ENCODE data around the gene DMC1. TPM values are rescaled to one million over a fixed set of nuclear protein-coding genes. Genes with fewer than 3 reads are reported as not detected.
A peak's percentile ranks its signal among the peaks of the same experiment; 100 is the strongest.
"Not testable (repeated sequence)": the region's sequence is repeated elsewhere in the genome, so short reads cannot be mapped to it uniquely, and the experiment has no call there.

DMC1 gene
- total RNA-seq, result under 1 TPM in 4 of 5 donors, not detected in 1; 0.55 to 0.78 (median 0.68) TPM
- 0.87 TPM for total RNA-seq (2013)
- total RNA-seq, result 0.05 to 7.9 (median 0.37) reads per million in 29 experiments

- Histone ChIP-seq H3K27me3 (replicated peaks in 1 of 2; ENCODE audit: control insufficient read depth in 2 of 2, extremely low read depth in 1 of 2, insufficient read depth in 2 of 2, low read length in 1 of 2) (no peaks in the 10 kb centered on the region), H3K36me3 (ENCODE audit: control insufficient read depth in 2 of 2, extremely low read depth in 1 of 2, insufficient read depth in 1 of 2, low read length in 1 of 2) (no peaks in the 10 kb centered on the region), H3K4me1 (ENCODE audit: control insufficient read depth in 1 of 2, extremely low read depth in 1 of 2, insufficient read depth in 2 of 2, low read length in 2 of 2) (peaks cover 9 to 19% of the 10 kb centered on the region in 2 experiments), H3K27ac (ENCODE audit: low read length) (peak within 1 kb of the TSS; percentile 70), H3K9me3 (no peaks in the 10 kb centered on the region), H3K4me3 (ENCODE audit: control insufficient read depth in 1 of 2, extremely low read depth in 1 of 2, low read length in 1 of 2) (peak within 1 kb of the TSS; percentile 69 to 89)
- POLR2A ChIA-PET, result interaction anchor here (0.5 to 0.6 kb wide), 3 partner anchors 174 to 300 kb away, joined by 4 to 5 read pairs (median 4); no protein-coding TSS in a partner anchor
- ATAC-seq (replicated peaks in 1 of 4), result peak; percentile 88 to 94 (median 90)
- H3K36me3 Mint-ChIP-seq, result no peaks in the 10 kb centered on the region
- H3K4me1 Mint-ChIP-seq, result peaks cover 12 to 18% (median 15%) of the 10 kb centered on the region in 3 donors
- H3K27me3 Mint-ChIP-seq, result no peaks in the 10 kb centered on the region
- 0% methylated on average over 46 of the region's 64 CpGs for WGBS (ENCODE audit: insufficient coverage)
- CTCF ChIA-PET, result interaction anchor here in 1 of 2 donors (0.5 to 1.2 kb wide), 4 partner anchors 112 to 1380 kb away, joined by 3 to 5 read pairs (median 4); partner anchors contain the start of gene TOMM22
- DNase-seq, result peak; percentile 87 to 99 (median 96)
- no peaks in the 10 kb centered on the region for H3K9me3 Mint-ChIP-seq
- H3K4me3 Mint-ChIP-seq, result peak within 1 kb of the TSS; percentile 84 to 89 (median 88)
- H3K27ac Mint-ChIP-seq, result peak within 1 kb of the TSS; percentile 66 to 82
Measured at GRCh38 chr22:38569972-38570778, at the start of gene DMC1. TSS of gene DMC1 (minus strand) at chr22:38570183. CDS start at chr22:38568256, 1,927 bp downstream.

- H3K4me3 ChIP-seq (ENCODE audit: control insufficient read depth in 1 of 2, extremely low read depth in 1 of 2, low read length in 1 of 2), result no peak overlapping the region
- DNase-seq (no peak), ATAC-seq (replicated peaks in 1 of 4) (no peak)
- Mint-ChIP-seq H3K27me3 (peaks cover 13 to 23% of the 10 kb centered on the region in 2 donors), H3K27ac (no peak overlapping the region), H3K36me3 (peaks cover 4% of the 10 kb centered on the region), H3K4me3 (no peak overlapping the region), H3K4me1 (no peaks in the 10 kb centered on the region), H3K9me3 (peaks cover 0 to 12% (median 7%) of the 10 kb centered on the region in 3 donors)
- ChIA-PET POLR2A (interaction anchor here in 1 of 2 donors (0.6 kb wide), 1 partner anchor 52 kb away, joined by 7 read pairs; no protein-coding TSS in a partner anchor), CTCF (interaction anchor here in 1 of 2 donors (0.6 kb wide), 1 partner anchor 150 kb away, joined by 4 read pairs; no protein-coding TSS in a partner anchor)
- H3K9me3 ChIP-seq, result peaks cover 3% of the 10 kb centered on the region
- no peaks in the 10 kb centered on the region for H3K4me1 ChIP-seq (ENCODE audit: control insufficient read depth in 1 of 2, extremely low read depth in 1 of 2, insufficient read depth in 2 of 2, low read length in 2 of 2)
- H3K27me3 ChIP-seq (replicated peaks in 1 of 2; ENCODE audit: control insufficient read depth in 2 of 2, extremely low read depth in 1 of 2, insufficient read depth in 2 of 2, low read length in 1 of 2), result peaks cover 0 to 33% of the 10 kb centered on the region in 2 experiments
- WGBS (ENCODE audit: insufficient coverage), result 90% methylated on average over 2 of the region's 2 CpGs
- H3K36me3 ChIP-seq (ENCODE audit: control insufficient read depth in 2 of 2, extremely low read depth in 1 of 2, insufficient read depth in 1 of 2, low read length in 1 of 2), result no peaks in the 10 kb centered on the region
- H3K27ac ChIP-seq (ENCODE audit: low read length), result no peak overlapping the region
Measured at GRCh38 chr22:38618682-38619081, 48.7 kb upstream of the DMC1 start.

GRCh38 chr22:38618258-38618657 lies 48.3 kb upstream of the DMC1 start:
- POLR2A ChIA-PET, result interaction anchor here in 1 of 2 donors (0.6 kb wide), 1 partner anchor 52 kb away, joined by 7 read pairs; no protein-coding TSS in a partner anchor
- H3K9me3 Mint-ChIP-seq, result peaks cover 0 to 12% (median 7%) of the 10 kb centered on the region in 3 donors

GRCh38 chr22:38615064-38615405 lies 45.1 kb upstream of the DMC1 start:
- H3K36me3 ChIP-seq (ENCODE audit: control insufficient read depth in 2 of 2, extremely low read depth in 1 of 2, insufficient read depth in 1 of 2, low read length in 1 of 2); H3K4me3 ChIP-seq (ENCODE audit: control insufficient read depth in 1 of 2, extremely low read depth in 1 of 2, low read length in 1 of 2); H3K4me1 Mint-ChIP-seq; H3K27ac Mint-ChIP-seq; POLR2A ChIA-PET; H3K9me3 ChIP-seq; H3K4me1 ChIP-seq (ENCODE audit: control insufficient read depth in 1 of 2, extremely low read depth in 1 of 2, insufficient read depth in 2 of 2, low read length in 2 of 2); ATAC-seq (replicated peaks in 1 of 4); CTCF ChIA-PET; H3K36me3 Mint-ChIP-seq; H3K4me3 Mint-ChIP-seq; H3K27ac ChIP-seq (ENCODE audit: low read length); DNase-seq: not testable (repeated sequence)
- Mint-ChIP-seq H3K9me3 (peaks cover 0 to 12% (median 7%) of the 10 kb centered on the region in 3 donors), H3K27me3 (peaks cover 13 to 23% of the 10 kb centered on the region in 2 donors)
- WGBS (ENCODE audit: insufficient coverage), result 100% methylated on average over 3 of the region's 9 CpGs
- peaks cover 0 to 29% of the 10 kb centered on the region in 2 experiments for H3K27me3 ChIP-seq (replicated peaks in 1 of 2; ENCODE audit: control insufficient read depth in 2 of 2, extremely low read depth in 1 of 2, insufficient read depth in 2 of 2, low read length in 1 of 2)

More at GRCh38 chr22:38618258-38618657, 48.3 kb upstream of the DMC1 start:
- Mint-ChIP-seq H3K36me3 (peaks cover 4% of the 10 kb centered on the region), H3K4me1 (no peaks in the 10 kb centered on the region), H3K27ac (no peak overlapping the region), H3K27me3 (peaks cover 13 to 23% of the 10 kb centered on the region in 2 donors), H3K4me3 (no peak overlapping the region)
- Histone ChIP-seq H3K4me1 (ENCODE audit: control insufficient read depth in 1 of 2, extremely low read depth in 1 of 2, insufficient read depth in 2 of 2, low read length in 2 of 2) (no peaks in the 10 kb centered on the region), H3K4me3 (ENCODE audit: control insufficient read depth in 1 of 2, extremely low read depth in 1 of 2, low read length in 1 of 2) (no peak overlapping the region), H3K27me3 (replicated peaks in 1 of 2; ENCODE audit: control insufficient read depth in 2 of 2, extremely low read depth in 1 of 2, insufficient read depth in 2 of 2, low read length in 1 of 2) (peaks cover 0 to 33% of the 10 kb centered on the region in 2 experiments), H3K36me3 (ENCODE audit: control insufficient read depth in 2 of 2, extremely low read depth in 1 of 2, insufficient read depth in 1 of 2, low read length in 1 of 2) (no peaks in the 10 kb centered on the region), H3K27ac (ENCODE audit: low read length) (no peak overlapping the region), H3K9me3 (peaks cover 3% of the 10 kb centered on the region)
- no peak for DNase-seq
- ATAC-seq (replicated peaks in 1 of 4), result no peak
- CTCF ChIA-PET, result interaction anchor here in 1 of 2 donors (0.6 kb wide), 1 partner anchor 150 kb away, joined by 4 read pairs; no protein-coding TSS in a partner anchor
- no CpG with 5 or more reads among the region's 1 CpG for WGBS (ENCODE audit: insufficient coverage)

- H3K4me1 Mint-ChIP-seq, result no peaks in the 10 kb centered on the region
- Histone ChIP-seq H3K4me1 (ENCODE audit: control insufficient read depth in 1 of 2, extremely low read depth in 1 of 2, insufficient read depth in 2 of 2, low read length in 2 of 2) (no peaks in the 10 kb centered on the region), H3K36me3 (ENCODE audit: control insufficient read depth in 2 of 2, extremely low read depth in 1 of 2, insufficient read depth in 1 of 2, low read length in 1 of 2) (no peaks in the 10 kb centered on the region), H3K27ac (ENCODE audit: low read length) (no peak overlapping the region), H3K27me3 (replicated peaks in 1 of 2; ENCODE audit: control insufficient read depth in 2 of 2, extremely low read depth in 1 of 2, insufficient read depth in 2 of 2, low read length in 1 of 2) (peaks cover 0 to 26% of the 10 kb centered on the region in 2 experiments), H3K4me3 (ENCODE audit: control insufficient read depth in 1 of 2, extremely low read depth in 1 of 2, low read length in 1 of 2) (no peak overlapping the region), H3K9me3 (peaks cover 3% of the 10 kb centered on the region)
- peaks cover 4% of the 10 kb centered on the region for H3K36me3 Mint-ChIP-seq
- no peak overlapping the region for H3K4me3 Mint-ChIP-seq
- ChIA-PET POLR2A (interaction anchor here in 1 of 2 donors (0.6 kb wide), 2 partner anchors 210 to 456 kb away, joined by 3 to 4 read pairs; no protein-coding TSS in a partner anchor), CTCF (no interaction called here)
- peaks cover 0 to 12% (median 7%) of the 10 kb centered on the region in 3 donors for H3K9me3 Mint-ChIP-seq
- WGBS (ENCODE audit: insufficient coverage), result 94% methylated on average over 2 of the region's 4 CpGs
- DNase-seq, result no peak
- no peak for ATAC-seq (replicated peaks in 1 of 4)
- H3K27ac Mint-ChIP-seq, result no peak overlapping the region
- H3K27me3 Mint-ChIP-seq, result peaks cover 13 to 20% of the 10 kb centered on the region in 2 donors
Measured at GRCh38 chr22:38614332-38615063, 44.5 kb upstream of the DMC1 start.

- Mint-ChIP-seq H3K27ac (no peak overlapping the region), H3K36me3 (peaks cover 4% of the 10 kb centered on the region), H3K4me1 (no peaks in the 10 kb centered on the region), H3K27me3 (peaks cover 13 to 16% of the 10 kb centered on the region in 2 donors), H3K9me3 (peaks cover 0 to 8% (median 4%) of the 10 kb centered on the region in 3 donors), H3K4me3 (no peak overlapping the region)
- DNase-seq (no peak), ATAC-seq (replicated peaks in 1 of 4) (no peak)
- Histone ChIP-seq H3K4me3 (ENCODE audit: control insufficient read depth in 1 of 2, extremely low read depth in 1 of 2, low read length in 1 of 2) (no peak overlapping the region), H3K9me3 (peaks cover 3% of the 10 kb centered on the region), H3K4me1 (ENCODE audit: control insufficient read depth in 1 of 2, extremely low read depth in 1 of 2, insufficient read depth in 2 of 2, low read length in 2 of 2) (no peaks in the 10 kb centered on the region), H3K27me3 (replicated peaks in 1 of 2; ENCODE audit: control insufficient read depth in 2 of 2, extremely low read depth in 1 of 2, insufficient read depth in 2 of 2, low read length in 1 of 2) (peaks cover 0 to 20% of the 10 kb centered on the region in 2 experiments), H3K36me3 (ENCODE audit: control insufficient read depth in 2 of 2, extremely low read depth in 1 of 2, insufficient read depth in 1 of 2, low read length in 1 of 2) (no peaks in the 10 kb centered on the region), H3K27ac (ENCODE audit: low read length) (no peak overlapping the region)
- ChIA-PET POLR2A (no interaction called here), CTCF (interaction anchor here in 1 of 2 donors (0.5 kb wide), 1 partner anchor 978 kb away, joined by 4 read pairs; no protein-coding TSS in a partner anchor)
- WGBS (ENCODE audit: insufficient coverage), result 66% methylated on average over 3 of the region's 4 CpGs
Measured at GRCh38 chr22:38613588-38613987, 43.6 kb upstream of the DMC1 start.
